Spinal cord (tissue), 10 donors: ENCODE measurements around the gene THRAP3. TPM values are rescaled to one million over a fixed set of nuclear protein-coding genes. Genes with fewer than 3 reads are reported as not detected.
"Not testable (repeated sequence)": the region's sequence is repeated elsewhere in the genome, so short reads cannot be mapped to it uniquely, and the experiment has no call there.

Experiments used
- DNase-seq, 6 donors: peaks; one replicate each; pipeline versions ENCODE4 v3.0.0 to v3.0.0-alpha.2; 2013 to 2015; ENCODE audit warnings: low spot score in 6 of 6, low read depth in 4 of 6
- H3K27ac ChIP-seq: one replicate; pipeline ENCODE4 v1.5.1; 2013; ENCODE audit warnings: low read depth, low read length, control low read depth
- H3K27me3 ChIP-seq: one replicate; pipeline ENCODE4 v1.6.1; 2013; ENCODE audit warnings: low read length; ENCODE audit not compliant: control insufficient read depth, insufficient read depth
- H3K36me3 ChIP-seq: one replicate; pipeline ENCODE4 v1.6.1; 2013; ENCODE audit warnings: low read length; ENCODE audit not compliant: control insufficient read depth, insufficient read depth
- H3K4me1 ChIP-seq: one replicate; pipeline ENCODE4 v1.6.1; 2013; ENCODE audit warnings: low read length; ENCODE audit not compliant: control insufficient read depth, insufficient read depth
- H3K4me3 ChIP-seq: one replicate; pipeline ENCODE4 v1.5.1; 2013; ENCODE audit warnings: low read depth, low read length, control low read depth
- H3K9me3 ChIP-seq: one replicate; pipeline ENCODE4 v1.6.1; 2013; ENCODE audit warnings: low read length; ENCODE audit not compliant: control insufficient read depth, insufficient read depth
- WGBS: methylation state at CpG from one replicate; pipeline ENCODE4 v1.1.5; 2013; ENCODE audit warnings: missing lambda C conversion rate; ENCODE audit not compliant: insufficient coverage; 5-methylcytosine and 5-hydroxymethylcytosine counted together
- polyA plus RNA-seq, 2 donors: library from polyadenylated mRNA; unstranded; fragments of 120-200 nt; gene quantifications; one replicate each; pipeline ENCODE4 v1.2.1, GENCODE V29; 2013; ENCODE audit not compliant: insufficient read length in 2 of 2
- total RNA-seq, 2 donors: library from RNA; depleted of rRNA in 1 of 2; stranded (reverse); fragments of 120-200 nt in 1 of 2; fragments of >200 nt in 1 of 2; gene quantifications; one replicate each; pipeline versions ENCODE4 v1.2.3 to v1.2.4, GENCODE V29; 2013 to 2014
- donor health status: healthy.

THRAP3 gene
- total and polyA plus RNA-seq, 4 donors = 69.1 to 88.5 (median 77.9) TPM

DNA sequence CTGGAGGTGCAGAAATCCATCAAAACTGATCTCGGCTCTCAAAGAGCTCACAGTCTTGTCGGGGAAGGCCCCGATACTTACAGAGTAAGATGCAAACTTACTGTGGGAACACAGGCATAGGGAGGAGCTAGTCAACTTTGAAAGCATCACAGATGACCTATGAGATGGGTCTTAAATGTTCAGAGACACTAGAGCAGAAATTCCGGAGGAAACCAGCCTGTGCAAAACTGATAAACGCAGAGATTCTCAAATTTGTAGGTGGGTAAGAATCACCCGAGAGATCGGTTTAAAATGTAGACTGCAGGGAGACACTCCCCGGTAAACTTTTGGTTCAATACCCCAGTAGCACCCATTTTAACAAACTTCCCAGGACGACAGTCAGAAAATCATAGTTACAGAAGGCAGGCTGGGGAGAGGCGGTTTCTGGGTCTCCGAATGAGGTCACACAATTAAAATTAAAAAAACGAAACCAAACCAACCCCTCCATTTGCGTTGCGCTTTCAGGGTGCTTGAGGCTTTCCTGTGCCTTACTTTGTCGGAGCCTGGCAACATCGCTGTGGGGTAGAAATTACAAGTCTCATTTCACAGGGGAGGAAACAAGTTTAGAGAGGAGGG lies 755 bp upstream of the THRAP3 start:
- Histone ChIP-seq H3K9me3 (no peaks in the 10 kb centered on the region), H3K27me3 (no peaks in the 10 kb centered on the region), H3K4me1 (peaks cover 25% of the 10 kb centered on the region), H3K27ac (peak overlapping the region; percentile 98), H3K36me3 (peaks cover 11% of the 10 kb centered on the region), H3K4me3 (peak overlapping the region; percentile 98)
- peak in 2 of 6 donors; percentile 41 to 58 for DNase-seq
- WGBS = 4% methylated on average over 6 of the region's 16 CpGs

DNA sequence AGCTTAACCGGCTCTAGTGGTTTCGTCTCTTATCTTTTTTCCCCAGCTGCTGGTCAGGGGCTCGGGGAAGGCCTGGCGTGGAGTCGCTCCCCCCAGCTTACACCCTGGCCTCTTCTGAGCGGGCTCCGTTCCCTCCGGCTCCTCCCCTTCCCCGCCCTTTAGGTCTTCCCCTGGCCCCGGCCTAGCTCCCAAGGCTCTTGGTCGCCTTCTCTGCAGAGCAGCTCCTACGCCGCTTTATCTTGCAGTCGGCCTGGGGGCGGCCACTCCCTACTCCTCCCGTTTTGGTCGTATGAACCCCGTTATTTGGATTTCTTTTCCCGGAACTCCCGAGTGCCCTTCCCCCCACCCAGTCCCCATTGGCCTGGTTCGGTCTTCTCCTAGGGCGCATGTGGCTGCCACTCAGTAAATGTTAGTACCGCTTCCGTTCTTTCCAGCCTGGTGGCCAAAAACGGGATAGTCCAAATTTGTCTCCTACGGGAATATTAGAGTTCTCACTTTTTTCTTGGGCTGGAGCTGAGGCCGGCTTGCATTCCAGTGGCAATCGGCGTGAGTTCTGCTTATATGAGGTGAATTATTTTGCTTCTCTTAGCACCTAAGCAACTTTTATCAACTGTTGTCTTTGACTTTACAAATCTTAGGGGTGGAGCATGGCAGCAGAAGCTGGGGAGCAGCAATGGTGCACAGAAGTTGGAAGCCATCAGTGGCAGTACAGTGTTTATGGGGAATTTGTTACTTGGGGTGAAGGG lies 467 bp downstream of the THRAP3 start:
- no peaks in the 10 kb centered on the region for H3K27me3 ChIP-seq

DNA sequence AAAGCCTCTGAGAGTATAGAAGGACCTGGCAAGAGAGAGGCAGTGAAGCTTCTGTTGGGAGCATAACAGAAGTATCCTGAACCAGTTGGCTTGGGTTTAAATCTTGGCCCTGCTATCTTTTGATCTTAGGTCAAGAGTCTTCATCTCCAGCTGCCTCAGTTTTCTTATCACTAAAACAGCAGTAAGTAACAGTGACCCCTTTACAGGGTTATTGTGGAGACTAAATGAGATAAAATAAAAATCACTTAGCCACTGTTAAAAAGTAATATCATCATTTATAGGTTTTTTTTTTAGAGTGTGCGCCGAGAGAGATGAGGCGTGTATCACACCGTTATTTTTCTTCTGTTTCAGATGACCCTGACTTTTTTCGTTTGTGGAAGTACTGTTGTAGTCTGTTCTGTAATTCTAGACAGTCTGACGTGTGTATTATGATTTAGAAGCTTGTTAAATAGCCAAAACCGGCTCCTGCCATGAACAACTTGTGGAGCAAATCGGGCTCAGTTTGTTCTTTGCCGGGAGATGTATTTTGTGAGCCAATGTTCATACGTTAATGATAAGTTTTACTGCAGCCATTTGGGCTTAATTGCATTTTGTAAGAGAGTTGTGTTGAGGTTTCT lies 1.1 kb downstream of the THRAP3 start:
- Histone ChIP-seq H3K27me3 (no peaks in the 10 kb centered on the region), H3K27ac (peak overlapping the region; percentile 99), H3K4me3 (peak overlapping the region; percentile 98), H3K36me3 (peaks cover 23% of the 10 kb centered on the region), H3K4me1 (peaks cover 25% of the 10 kb centered on the region), H3K9me3 (no peaks in the 10 kb centered on the region)
- 34% methylated on average over 2 of the region's 10 CpGs for WGBS
- no peak for DNase-seq

More for the DNA sequence above, 467 bp downstream of the THRAP3 start:
- no peak for DNase-seq
- Histone ChIP-seq H3K4me3 (peak overlapping the region; percentile 98), H3K4me1 (peaks cover 25% of the 10 kb centered on the region), H3K9me3 (no peaks in the 10 kb centered on the region), H3K36me3 (peaks cover 16% of the 10 kb centered on the region), H3K27ac (peak overlapping the region; percentile 99)
- under 1% methylated on average over 24 of the region's 29 CpGs for WGBS

DNA sequence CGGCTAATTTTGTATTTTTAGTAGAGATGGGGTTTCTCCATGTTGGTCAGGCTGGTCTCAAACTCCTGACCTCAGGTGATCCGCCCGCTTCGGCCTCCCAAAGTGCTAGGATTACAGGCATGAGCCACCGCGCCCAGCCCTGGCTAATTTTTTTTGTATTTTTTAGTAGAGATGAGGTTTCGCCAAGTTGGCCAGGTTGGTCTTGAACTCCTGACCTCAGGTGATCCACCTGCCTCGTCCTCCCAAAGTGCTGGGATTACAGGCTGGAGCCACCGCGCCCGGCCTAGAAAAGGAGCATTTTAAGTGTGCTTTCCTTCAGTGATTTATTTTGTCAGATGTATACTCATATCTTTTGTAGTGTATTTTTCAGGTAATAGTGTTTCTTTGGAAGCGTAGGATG lies 6.0 kb downstream of the THRAP3 start:
- not testable (repeated sequence) for H3K27ac ChIP-seq, H3K4me1 ChIP-seq, DNase-seq, H3K9me3 ChIP-seq, H3K27me3 ChIP-seq, H3K4me3 ChIP-seq
- H3K36me3 ChIP-seq = peaks cover 31% of the 10 kb centered on the region
- WGBS = 95% methylated on average over 4 of the region's 12 CpGs

DNA sequence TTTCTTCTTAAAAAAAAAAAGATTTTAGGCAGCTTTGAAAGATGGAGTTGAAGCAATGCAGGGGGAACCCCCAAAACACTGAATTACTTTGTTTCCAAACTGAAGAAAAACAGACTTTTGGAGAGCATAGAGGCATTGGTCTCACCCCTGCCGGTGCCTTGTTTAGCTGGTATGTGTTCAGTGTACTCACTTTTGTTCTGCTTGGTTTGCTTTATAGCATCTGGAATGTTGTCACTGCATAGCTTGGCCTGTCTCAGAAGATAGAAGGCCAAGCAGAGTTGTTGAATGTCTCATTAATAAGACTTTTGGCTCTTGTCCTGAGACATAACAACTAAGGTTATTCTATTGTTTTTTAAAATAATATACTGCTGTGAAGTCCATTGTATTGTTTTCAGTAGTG lies 6.9 kb downstream of the THRAP3 start:
- Histone ChIP-seq H3K27me3 (no peaks in the 10 kb centered on the region), H3K36me3 (peaks cover 31% of the 10 kb centered on the region), H3K4me1 (peaks cover 3% of the 10 kb centered on the region), H3K4me3 (no peak overlapping the region), H3K27ac (no peak overlapping the region), H3K9me3 (no peaks in the 10 kb centered on the region)
- DNase-seq = peak in 1 of 6 donors; percentile 7
- no CpG with 5 or more reads among the region's 1 CpG for WGBS

DNA sequence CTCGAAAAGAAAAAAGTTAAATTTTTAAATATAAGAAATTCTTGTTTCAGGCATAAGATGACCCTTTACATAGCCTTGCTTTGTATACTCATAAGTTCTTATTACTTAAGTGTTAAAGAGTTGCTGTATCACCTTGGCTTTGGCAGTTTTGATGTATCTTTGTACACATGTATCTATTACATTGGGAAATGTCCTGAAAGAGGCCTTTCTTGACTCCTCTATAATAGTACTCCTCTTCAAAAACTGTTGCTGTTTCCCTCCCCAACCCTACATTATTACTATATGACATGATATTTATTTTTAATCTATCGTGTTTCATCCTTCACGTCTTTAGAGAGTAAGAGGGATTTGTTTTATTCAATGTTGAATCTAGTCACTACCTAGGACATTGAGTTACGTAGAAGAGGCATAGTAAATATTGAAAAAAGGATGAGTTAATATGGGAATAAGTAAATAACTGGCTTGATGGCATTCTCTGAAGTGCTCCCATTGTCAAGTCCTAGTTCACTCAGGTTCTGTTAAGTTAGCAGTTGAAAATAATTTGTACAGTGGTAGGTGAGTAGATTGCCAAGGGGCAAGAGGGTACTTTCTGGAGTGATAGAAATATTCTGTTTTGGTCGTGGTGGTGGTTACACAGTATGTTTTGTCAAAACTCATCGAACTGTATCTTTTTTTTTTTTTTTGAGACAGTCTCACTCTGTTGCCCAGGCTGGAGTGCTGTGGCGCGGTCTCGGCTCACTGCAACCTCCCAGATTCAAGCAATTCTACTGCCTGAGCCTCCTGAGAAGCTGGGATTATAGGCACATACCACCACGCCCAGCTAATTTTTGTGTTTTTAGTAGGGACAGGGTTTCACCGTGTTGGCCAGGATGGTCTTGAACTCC lies 8.2 kb downstream of the THRAP3 start:
- 79% methylated on average over 2 of the region's 11 CpGs for WGBS
- H3K36me3 ChIP-seq = peaks cover 28% of the 10 kb centered on the region
- H3K4me3 ChIP-seq = no peak overlapping the region
- H3K4me1 ChIP-seq = no peaks in the 10 kb centered on the region
- DNase-seq = no peak
- H3K27ac ChIP-seq = no peak overlapping the region
- no peaks in the 10 kb centered on the region for H3K9me3 ChIP-seq
- no peaks in the 10 kb centered on the region for H3K27me3 ChIP-seq

DNA sequence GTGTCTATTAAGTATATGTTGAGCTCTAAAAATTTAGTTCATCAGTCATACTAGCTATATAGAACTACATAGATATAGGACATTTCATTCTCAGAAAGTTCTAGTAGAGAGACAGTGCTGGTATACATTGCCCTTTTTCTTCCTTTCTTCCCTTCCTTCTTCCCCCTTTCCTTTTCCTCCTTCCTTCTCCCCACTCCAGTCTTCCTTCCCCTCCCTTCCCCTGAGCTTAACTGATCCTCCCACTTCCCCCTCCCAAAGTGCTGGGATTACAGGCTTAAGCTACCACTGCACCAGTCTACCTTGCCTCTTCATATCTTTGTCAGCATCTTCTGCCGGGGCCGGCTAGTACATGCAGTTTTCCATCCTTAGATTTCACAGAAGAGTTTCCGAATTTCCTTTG lies 12.1 kb downstream of the THRAP3 start:
- H3K27me3 ChIP-seq = no peaks in the 10 kb centered on the region
- H3K4me3 ChIP-seq = no peak overlapping the region
- no peak overlapping the region for H3K27ac ChIP-seq
- peaks cover 4% of the 10 kb centered on the region for H3K4me1 ChIP-seq
- H3K36me3 ChIP-seq = peaks cover 14% of the 10 kb centered on the region
- no peaks in the 10 kb centered on the region for H3K9me3 ChIP-seq
- no peak for DNase-seq
- WGBS = 90% methylated on average over 2 of the region's 3 CpGs

DNA sequence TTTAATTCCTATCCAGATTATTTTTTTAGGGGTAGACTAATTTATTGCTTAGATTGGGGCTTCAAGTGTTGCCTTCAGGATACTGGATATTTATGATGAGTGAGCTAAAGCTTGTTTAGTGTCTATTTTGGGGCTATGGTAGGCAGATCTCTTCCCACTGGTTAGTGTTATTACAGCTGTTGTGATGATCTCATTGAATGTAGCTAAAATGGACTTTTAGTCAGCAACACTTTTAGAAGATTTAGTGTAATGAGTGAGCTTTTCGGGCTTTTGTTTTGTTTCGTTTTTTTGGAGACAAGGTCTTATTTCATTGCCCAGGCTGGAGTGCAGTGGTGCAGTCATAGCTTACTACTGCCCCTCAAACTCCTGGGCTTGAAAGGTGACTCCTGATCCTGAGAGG lies 14.2 kb downstream of the THRAP3 start:
- WGBS = no CpG with 5 or more reads among the region's 2 CpGs
- Histone ChIP-seq H3K36me3 (peaks cover 15% of the 10 kb centered on the region), H3K27me3 (no peaks in the 10 kb centered on the region), H3K27ac (no peak overlapping the region), H3K9me3 (no peaks in the 10 kb centered on the region), H3K4me3 (no peak overlapping the region), H3K4me1 (peaks cover 4% of the 10 kb centered on the region)
- peak in 1 of 6 donors; percentile 34 for DNase-seq

DNA sequence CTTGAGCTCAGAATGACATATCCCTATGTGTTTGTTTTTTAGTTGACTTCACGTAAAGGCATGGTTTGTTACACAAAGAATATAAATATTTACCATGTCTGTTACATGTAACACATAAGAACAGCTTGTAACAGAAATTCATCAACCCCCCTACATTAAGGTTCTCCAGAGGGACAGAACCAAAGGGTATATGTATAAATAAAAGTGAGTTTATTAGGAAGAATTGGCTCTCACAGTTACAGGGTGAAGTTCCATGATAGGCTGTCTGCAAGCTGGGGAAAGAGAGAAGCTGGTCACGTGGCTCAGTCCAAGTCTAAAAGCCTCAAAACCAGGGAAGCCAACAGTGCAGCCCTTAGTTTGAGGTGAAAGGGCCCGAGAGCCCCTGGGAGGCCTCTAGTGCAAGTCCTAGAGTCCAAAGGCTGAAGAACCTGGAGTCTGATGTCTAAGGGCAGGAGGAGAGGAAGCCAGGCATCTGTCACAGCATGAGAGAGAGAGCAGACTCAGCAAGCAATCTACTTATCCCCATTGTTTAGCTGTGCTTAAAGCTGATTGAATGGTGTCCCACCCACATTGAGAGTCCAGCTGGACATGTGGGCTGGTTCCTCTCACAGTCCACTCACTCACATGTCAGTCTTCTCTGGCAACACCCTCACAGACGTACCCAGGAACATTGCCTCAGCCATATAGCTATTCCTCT lies 15.8 kb downstream of the THRAP3 start:
- Histone ChIP-seq H3K27ac (peak overlapping the region; percentile 33), H3K4me1 (peaks cover 4% of the 10 kb centered on the region), H3K9me3 (no peaks in the 10 kb centered on the region), H3K36me3 (peaks cover 18% of the 10 kb centered on the region), H3K27me3 (no peaks in the 10 kb centered on the region), H3K4me3 (no peak overlapping the region)
- 50% methylated on average over 3 of the region's 4 CpGs for WGBS
- DNase-seq = peak in 1 of 6 donors; percentile 59
